Activated naive CD8-positive, alpha-beta T cell (primary cell): ENCODE measurements around the gene GTPBP8.
"Not testable (repeated sequence)": the region's sequence is repeated elsewhere in the genome, so short reads cannot be mapped to it uniquely, and the experiment has no call there.

Experiments used
- H3K27ac Mint-ChIP-seq: one replicate; pipeline ENCODE4 v1.8.0; 2021; ENCODE audit warnings: mixed read lengths
- H3K27me3 Mint-ChIP-seq: one replicate; pipeline ENCODE4 v1.8.0; 2021; ENCODE audit warnings: mixed read lengths
- H3K36me3 Mint-ChIP-seq: one replicate; pipeline ENCODE4 v1.8.0; 2021; ENCODE audit warnings: mixed read lengths
- H3K4me1 Mint-ChIP-seq: one replicate; pipeline ENCODE4 v1.8.0; 2021; ENCODE audit warnings: low read depth, mixed read lengths
- H3K4me3 Mint-ChIP-seq: one replicate; pipeline ENCODE4 v1.8.0; 2021; ENCODE audit warnings: mild to moderate bottlenecking, mixed read lengths
- H3K9me3 Mint-ChIP-seq: one replicate; pipeline ENCODE4 v1.8.0; 2021; ENCODE audit warnings: low read depth, mixed read lengths

The GTPBP8 gene

DNA sequence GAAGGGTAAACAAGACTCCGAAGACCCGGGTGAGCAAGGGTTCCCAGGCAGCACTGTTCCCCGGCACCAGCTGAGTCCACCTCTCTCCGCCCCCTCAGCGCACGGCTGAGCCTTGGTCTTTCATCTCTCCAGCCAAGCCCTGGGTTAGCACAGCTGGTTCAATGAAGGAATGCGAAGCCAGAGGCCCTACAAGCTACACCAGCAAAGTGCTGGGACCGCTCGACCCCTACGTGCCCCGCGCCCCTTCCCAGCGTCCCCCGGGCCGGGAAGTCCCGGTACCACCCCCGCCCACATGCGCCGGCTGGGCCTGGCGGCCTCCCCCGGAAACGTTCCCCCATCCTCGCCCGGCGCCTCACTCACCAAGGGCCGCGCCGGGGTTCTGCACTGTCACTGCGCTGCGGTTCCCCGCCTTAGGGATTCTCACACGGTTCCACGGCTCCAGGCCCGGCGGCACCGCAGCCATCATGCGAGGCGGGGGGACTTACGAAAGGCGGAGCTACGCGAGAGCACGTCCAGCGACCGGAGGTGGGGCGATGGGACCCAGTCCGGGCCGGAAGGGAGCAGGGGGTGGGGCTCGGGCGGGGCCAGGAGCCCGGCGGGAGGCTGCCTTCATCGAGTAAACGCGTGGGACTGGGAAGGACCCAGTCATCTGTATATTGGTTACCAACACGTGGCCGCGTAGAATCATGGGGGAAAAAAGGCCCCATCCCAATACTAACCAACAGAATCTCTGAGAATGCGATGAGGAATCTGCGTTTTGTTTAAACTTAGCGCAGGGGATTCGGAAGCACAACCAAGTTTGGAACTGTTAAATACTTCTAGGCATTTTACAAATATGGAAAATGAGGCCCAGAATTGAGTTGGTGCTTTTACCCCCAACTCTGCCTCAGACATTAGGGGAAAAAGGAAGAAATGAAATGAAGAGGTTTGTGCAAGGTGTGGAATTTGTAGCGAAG lies 28.7 kb downstream of the GTPBP8 start:
- Mint-ChIP-seq H3K4me1 (peaks cover 65% of the 10 kb centered on the region), H3K36me3 (peaks cover 7% of the 10 kb centered on the region), H3K9me3 (no peaks in the 10 kb centered on the region), H3K27ac (peak overlapping the region; percentile 97), H3K4me3 (peak overlapping the region; percentile 97), H3K27me3 (no peaks in the 10 kb centered on the region)

- H3K4me3 Mint-ChIP-seq = no peak overlapping the region
- no peak overlapping the region for H3K27ac Mint-ChIP-seq
- no peaks in the 10 kb centered on the region for H3K9me3 Mint-ChIP-seq
- peaks cover 46% of the 10 kb centered on the region for H3K4me1 Mint-ChIP-seq
- H3K36me3 Mint-ChIP-seq = peaks cover 3% of the 10 kb centered on the region
- no peaks in the 10 kb centered on the region for H3K27me3 Mint-ChIP-seq
These were observed 30.7 kb downstream of the GTPBP8 start for GRCh38 chr3:113021471-113021870.

DNA sequence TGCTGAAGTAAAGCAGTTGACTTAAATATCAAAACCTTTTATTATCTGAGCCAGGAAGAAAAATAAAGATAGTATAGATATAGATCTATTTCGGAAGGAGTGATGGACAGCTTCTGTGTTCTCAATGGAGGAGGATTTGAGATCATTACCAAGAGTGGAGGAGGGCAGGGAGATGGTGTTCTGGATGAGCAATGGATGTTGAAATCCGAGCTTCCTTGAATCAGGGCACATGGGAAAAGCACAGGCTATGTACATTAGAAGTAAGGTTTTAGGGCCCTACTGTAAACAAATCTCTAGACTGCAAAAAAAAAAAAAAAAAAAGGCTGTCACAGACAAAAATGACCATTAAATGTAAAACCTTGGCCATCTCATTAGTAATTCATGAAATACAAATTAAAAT lies 43.2 kb downstream of the GTPBP8 start:
- H3K9me3 Mint-ChIP-seq = no peaks in the 10 kb centered on the region
- H3K4me3 Mint-ChIP-seq = no peak overlapping the region
- no peaks in the 10 kb centered on the region for H3K27me3 Mint-ChIP-seq
- H3K27ac Mint-ChIP-seq = no peak overlapping the region
- no peaks in the 10 kb centered on the region for H3K4me1 Mint-ChIP-seq
- peaks cover 7% of the 10 kb centered on the region for H3K36me3 Mint-ChIP-seq

DNA sequence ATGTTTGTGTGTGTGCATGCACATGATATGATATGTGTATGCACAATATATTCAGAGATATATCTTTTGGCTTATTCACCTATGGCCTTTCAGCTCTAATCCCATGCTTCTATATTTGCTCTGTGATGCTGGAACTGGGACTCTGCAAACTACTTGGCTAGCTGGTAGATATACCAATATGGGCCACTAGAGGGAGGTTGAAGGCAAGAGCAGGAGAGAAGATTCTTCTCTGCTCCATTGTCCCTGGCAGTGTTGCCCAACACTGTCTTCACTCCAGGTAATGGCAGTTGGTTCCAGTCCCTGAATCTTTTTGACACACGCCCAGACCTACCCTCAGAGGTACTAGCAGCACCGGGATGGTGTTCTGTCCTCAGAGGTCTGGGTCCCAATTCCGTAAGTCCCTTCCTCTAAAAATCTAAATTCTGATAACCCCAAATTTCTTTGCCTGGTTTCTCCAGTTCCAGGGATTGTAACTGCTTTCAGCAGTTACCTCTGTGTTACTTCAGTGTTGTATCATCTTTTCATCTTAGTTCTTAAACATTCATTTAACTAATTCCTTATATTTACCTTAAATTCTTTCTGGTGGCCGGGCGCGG lies 44.7 kb downstream of the GTPBP8 start:
- Mint-ChIP-seq H3K36me3 (peaks cover 7% of the 10 kb centered on the region), H3K4me3 (no peak overlapping the region), H3K9me3 (no peaks in the 10 kb centered on the region), H3K4me1 (no peaks in the 10 kb centered on the region), H3K27ac (no peak overlapping the region), H3K27me3 (no peaks in the 10 kb centered on the region)

DNA sequence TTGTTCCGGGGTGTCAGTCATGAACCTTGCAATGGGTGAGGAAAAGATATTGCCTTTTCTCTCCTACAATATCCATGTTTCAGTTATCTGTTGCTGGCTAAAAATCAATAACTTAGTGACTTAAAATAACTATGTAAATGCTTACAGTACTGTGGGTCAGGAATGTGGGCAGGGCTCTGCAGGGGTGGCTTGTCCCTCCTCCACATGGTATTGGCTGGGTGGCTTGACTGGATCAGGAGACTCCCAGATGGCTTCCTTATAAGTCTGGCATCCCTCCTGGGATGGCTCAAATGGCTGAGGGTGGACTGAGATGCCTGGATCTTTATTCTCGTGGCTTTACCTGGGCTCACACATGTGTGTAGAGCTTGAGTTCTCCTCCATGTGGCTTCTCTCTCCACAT lies 47.5 kb downstream of the GTPBP8 start:
- H3K36me3 Mint-ChIP-seq = peaks cover 7% of the 10 kb centered on the region
- H3K4me3 Mint-ChIP-seq = no peak overlapping the region
- H3K9me3 Mint-ChIP-seq = no peaks in the 10 kb centered on the region
- no peaks in the 10 kb centered on the region for H3K27me3 Mint-ChIP-seq
- no peaks in the 10 kb centered on the region for H3K4me1 Mint-ChIP-seq
- H3K27ac Mint-ChIP-seq = no peak overlapping the region

DNA sequence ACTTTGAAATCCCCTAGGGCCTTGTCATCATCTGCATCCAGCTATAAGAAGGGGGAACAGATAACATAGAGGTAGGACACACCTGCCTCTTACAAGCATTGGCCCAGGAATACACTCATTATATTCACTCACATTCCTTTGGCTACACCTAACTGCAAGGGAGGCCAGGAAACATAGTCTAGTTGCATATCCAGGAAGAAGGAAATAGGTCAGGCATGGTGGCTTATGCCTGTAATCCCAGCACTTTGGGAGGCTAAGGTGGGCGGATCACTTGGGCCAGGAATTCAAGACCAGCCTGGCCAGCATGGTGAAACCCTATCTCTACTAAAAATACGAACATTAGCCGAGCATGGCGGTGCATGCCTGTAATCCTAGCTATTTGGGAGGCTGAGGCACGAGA lies 48.8 kb downstream of the GTPBP8 start:
- Mint-ChIP-seq H3K27ac (no peak overlapping the region), H3K27me3 (no peaks in the 10 kb centered on the region), H3K4me3 (no peak overlapping the region), H3K36me3 (peaks cover 7% of the 10 kb centered on the region), H3K4me1 (no peaks in the 10 kb centered on the region), H3K9me3 (no peaks in the 10 kb centered on the region)

GRCh38 chr3:113040231-113040630 lies 49.4 kb downstream of the GTPBP8 start:
- Mint-ChIP-seq H3K27me3 (no peaks in the 10 kb centered on the region), H3K9me3 (peaks cover 2% of the 10 kb centered on the region), H3K4me1 (no peaks in the 10 kb centered on the region), H3K36me3 (peaks cover 10% of the 10 kb centered on the region), H3K27ac (no peak overlapping the region), H3K4me3 (no peak overlapping the region)

- Mint-ChIP-seq H3K27me3 (no peaks in the 10 kb centered on the region), H3K4me3 (no peak overlapping the region), H3K27ac (no peak overlapping the region), H3K36me3 (peaks cover 5% of the 10 kb centered on the region), H3K9me3 (peaks cover 3% of the 10 kb centered on the region), H3K4me1 (no peaks in the 10 kb centered on the region)
These were observed 52.9 kb downstream of the GTPBP8 start for GRCh38 chr3:113043686-113044085.

- H3K4me1 Mint-ChIP-seq, H3K9me3 Mint-ChIP-seq, H3K27ac Mint-ChIP-seq, H3K4me3 Mint-ChIP-seq, H3K36me3 Mint-ChIP-seq, H3K27me3 Mint-ChIP-seq: not testable (repeated sequence)
These were observed 55.6 kb downstream of the GTPBP8 start for GRCh38 chr3:113046186-113046965.

DNA sequence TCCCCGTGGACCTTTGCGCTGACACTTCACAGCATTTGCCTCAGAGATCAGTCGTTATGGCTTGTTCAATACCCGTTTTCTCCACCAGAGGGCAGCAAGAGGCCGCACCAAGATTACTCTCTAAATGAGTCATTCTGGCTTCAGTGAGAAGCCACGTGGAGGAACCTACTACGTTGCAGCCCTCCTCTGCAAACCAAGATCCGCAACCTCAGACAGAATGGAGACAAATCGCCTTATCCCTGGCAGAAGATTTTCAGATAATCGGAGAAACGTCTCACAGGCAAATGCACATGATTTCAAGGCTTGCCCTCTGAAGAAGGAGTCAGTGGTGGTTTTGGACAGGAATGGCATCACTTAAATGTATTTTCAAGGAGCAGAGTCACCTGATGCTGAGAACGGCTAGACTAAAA lies 60.5 kb downstream of the GTPBP8 start:
- H3K27me3 Mint-ChIP-seq = no peaks in the 10 kb centered on the region
- no peaks in the 10 kb centered on the region for H3K4me1 Mint-ChIP-seq
- no peak overlapping the region for H3K27ac Mint-ChIP-seq
- H3K4me3 Mint-ChIP-seq = no peak overlapping the region
- H3K36me3 Mint-ChIP-seq = peaks cover 6% of the 10 kb centered on the region
- no peaks in the 10 kb centered on the region for H3K9me3 Mint-ChIP-seq
